DOHH2 (cell line): ENCODE measurements around the gene OSCAR.

Source experiments
- EZH2phosphoT487 ChIP-seq: fragments of 200-600 bp; sonication (generic); IDR thresholded peaks from 2 replicates; pipeline ENCODE4 v1.6.1; 2017; ENCODE audit warnings: borderline replicate concordance, mild to moderate bottlenecking, antibody characterized with exemption, low read length, moderate library complexity, mixed read lengths
- TF ChIP-seq, protein P1 (sequence below): fragments of 200-600 bp; sonication (generic); IDR thresholded peaks from one replicate; pipeline ENCODE4 v1.5.1; 2014; ENCODE audit warnings: antibody characterized with exemption, mild to moderate bottlenecking, low read depth, low read length; ENCODE audit not compliant: poor library complexity, severe bottlenecking

DNA sequence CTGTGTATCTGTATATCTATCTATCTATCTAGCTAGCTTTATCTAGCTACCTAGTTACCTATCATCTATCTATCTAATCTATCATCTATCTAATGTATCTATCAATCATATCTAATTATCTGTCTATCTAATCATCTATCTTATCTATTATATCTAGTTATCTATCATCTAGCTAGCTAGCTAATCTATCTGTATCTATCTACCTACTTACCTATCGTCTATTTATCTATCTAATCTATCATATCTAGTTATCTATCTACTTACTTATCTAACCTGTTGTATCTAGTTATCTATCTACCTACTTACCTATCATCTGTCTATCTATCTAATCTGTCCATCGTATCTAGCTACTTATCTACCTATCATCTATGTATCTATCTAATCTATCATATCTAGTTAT lies 54.8 kb downstream of the OSCAR start:
- TF ChIP-seq, protein P1, sequence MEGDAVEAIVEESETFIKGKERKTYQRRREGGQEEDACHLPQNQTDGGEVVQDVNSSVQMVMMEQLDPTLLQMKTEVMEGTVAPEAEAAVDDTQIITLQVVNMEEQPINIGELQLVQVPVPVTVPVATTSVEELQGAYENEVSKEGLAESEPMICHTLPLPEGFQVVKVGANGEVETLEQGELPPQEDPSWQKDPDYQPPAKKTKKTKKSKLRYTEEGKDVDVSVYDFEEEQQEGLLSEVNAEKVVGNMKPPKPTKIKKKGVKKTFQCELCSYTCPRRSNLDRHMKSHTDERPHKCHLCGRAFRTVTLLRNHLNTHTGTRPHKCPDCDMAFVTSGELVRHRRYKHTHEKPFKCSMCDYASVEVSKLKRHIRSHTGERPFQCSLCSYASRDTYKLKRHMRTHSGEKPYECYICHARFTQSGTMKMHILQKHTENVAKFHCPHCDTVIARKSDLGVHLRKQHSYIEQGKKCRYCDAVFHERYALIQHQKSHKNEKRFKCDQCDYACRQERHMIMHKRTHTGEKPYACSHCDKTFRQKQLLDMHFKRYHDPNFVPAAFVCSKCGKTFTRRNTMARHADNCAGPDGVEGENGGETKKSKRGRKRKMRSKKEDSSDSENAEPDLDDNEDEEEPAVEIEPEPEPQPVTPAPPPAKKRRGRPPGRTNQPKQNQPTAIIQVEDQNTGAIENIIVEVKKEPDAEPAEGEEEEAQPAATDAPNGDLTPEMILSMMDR, result no peak
- no peak for TF ChIP-seq EZH2phosphoT487
